Esophagus squamous epithelium (tissue), 5 donors: Measurements from ENCODE around the gene GTF3A. TPM values are rescaled to one million over a fixed set of nuclear protein-coding genes. Genes with fewer than 3 reads are reported as not detected.

Experiments used
- DNase-seq: peaks from one replicate; lab custom pipeline; 2025; lab: John Stamatoyannopoulos, UW
- H3K27ac ChIP-seq, 4 donors: fragments of 200-600 bp; sonication (generic); one replicate each; pipeline ENCODE4 v1.5.1; 2016 to 2019; ENCODE audit warnings: mild to moderate bottlenecking in 1 of 4
- H3K27me3 ChIP-seq, 4 donors: fragments of 200-600 bp; sonication (generic); 1 replicate in 3 of 4; 2 replicates in 1 of 4; pipeline versions ENCODE4 v1.5.1 to v1.6.0; 2017 to 2021; ENCODE audit warnings: antibody characterized with exemption in 1 of 4
- H3K36me3 ChIP-seq, 3 donors: fragments of 200-600 bp; sonication (generic); one replicate each; pipeline ENCODE4 v1.5.1; 2016 to 2019
- H3K4me1 ChIP-seq, 3 donors: fragments of 200-600 bp; sonication (generic); one replicate each; pipeline ENCODE4 v1.5.1; 2017 to 2019
- H3K4me3 ChIP-seq, 4 donors: fragments of 200-600 bp; sonication (generic); 1 replicate in 3 of 4; 2 replicates in 1 of 4; pipeline ENCODE4 v1.5.1; 2016 to 2019; ENCODE audit warnings: mild to moderate bottlenecking in 2 of 4, moderate library complexity in 1 of 4
- H3K9me3 ChIP-seq, 3 donors: fragments of 200-600 bp; sonication (generic); one replicate each; pipeline ENCODE4 v1.5.1; 2016 to 2019
- CTCF ChIP-seq, 6 experiments: fragments of 450-650 bp in 4 of 6; fragments of 200-600 bp in 2 of 6; sonication (generic) in 2 of 6; IDR thresholded peaks; one replicate each; pipeline ENCODE4 v1.5.1; 2016 to 2019; ENCODE audit warnings: antibody characterized with exemption in 6 of 6, mild to moderate bottlenecking in 4 of 6, moderate library complexity in 4 of 6
- POLR2A ChIP-seq, 4 donors: fragments of 450-650 bp; IDR thresholded peaks; one replicate each; pipeline ENCODE4 v1.6.1; 2017; ENCODE audit warnings: antibody characterized with exemption in 4 of 4, mild to moderate bottlenecking in 4 of 4, moderate library complexity in 3 of 4
- WGBS, 2 donors: methylation state at CpG; one replicate each; pipeline ENCODE4 v1.1.5; 2018; 5-methylcytosine and 5-hydroxymethylcytosine counted together
- intact Hi-C: fragments of 100-400 bp; cut with DNase I; formaldehyde crosslinking; loops from one replicate; pipeline ENCODE4 v1.15.0; 2022
- total RNA-seq, 4 donors: library from RNA; depleted of rRNA; stranded (reverse); fragments of >200 nt; gene quantifications; one replicate each; pipeline ENCODE4 v1.1.0, GENCODE V29; 2016
- donor health status: DM: yes; HTN: yes; CAD: no.

GTF3A gene
- total RNA-seq = 100 to 1,000 TPM in 1 of 4 donors, 10 to 100 TPM in 3; 76.4 to 113 (median 86.5) TPM

GRCh38 chr13:27424246-27425157, at the start of gene GTF3A:
GTF3A (plus strand) TSS chr13:27424619.
- peak in 3 of 4 donors; percentile 72 to 94 (median 83) for TF ChIP-seq POLR2A (IDR thresholded peaks at IDR 0.05)
- TF ChIP-seq CTCF (IDR thresholded peaks at IDR 0.05) = peak in 2 of 6 experiments; percentile 14 to 33
- WGBS, 2 donors = 0 to 1% methylated on average over 6 to 30 of the region's 85 CpGs
- peaks cover 24 to 54% (median 29%) of the 10 kb centered on the region in 3 donors for H3K4me1 ChIP-seq
- peak within 1 kb of the TSS; percentile 52 to 78 (median 76) for H3K4me3 ChIP-seq
- no peaks in the 10 kb centered on the region for H3K27me3 ChIP-seq
- peak within 1 kb of the TSS; percentile 90 to 95 (median 92) for H3K27ac ChIP-seq
- H3K36me3 ChIP-seq = peaks cover 0 to 23% (median 10%) of the 10 kb centered on the region in 3 donors
- no peak for DNase-seq
- intact Hi-C loops = no loop called here
- H3K9me3 ChIP-seq = no peaks in the 10 kb centered on the region

GRCh38 chr13:27374650-27375049, 49.8 kb upstream of the GTF3A start:
- no peak overlapping the region for H3K4me3 ChIP-seq
- intact Hi-C loops = loop anchor here (5.0 kb wide), 1 partner anchor 453 kb away; no protein-coding TSS in a partner anchor
- H3K27ac ChIP-seq = no peak overlapping the region
- DNase-seq = no peak
- WGBS, 2 donors = 0% methylated on average over 7 of the region's 7 CpGs
- peaks cover 0 to 55% (median 1%) of the 10 kb centered on the region in 4 donors for H3K27me3 ChIP-seq
- no peaks in the 10 kb centered on the region for H3K36me3 ChIP-seq
- no peaks in the 10 kb centered on the region for H3K4me1 ChIP-seq
- TF ChIP-seq POLR2A (IDR thresholded peaks at IDR 0.05) (no peak), CTCF (IDR thresholded peaks at IDR 0.05) (peak; percentile 61 to 78 (median 73))
- H3K9me3 ChIP-seq = no peaks in the 10 kb centered on the region

GRCh38 chr13:27375686-27376326, 48.6 kb upstream of the GTF3A start:
- 58 to 65% methylated on average over 13 to 15 of the region's 15 CpGs for WGBS, 2 donors
- DNase-seq = no peak
- TF ChIP-seq POLR2A (IDR thresholded peaks at IDR 0.05) = no peak
- peak in 5 of 6 experiments; percentile 47 to 70 (median 66) for TF ChIP-seq CTCF (IDR thresholded peaks at IDR 0.05)
- Histone ChIP-seq H3K4me3 (no peak overlapping the region), H3K36me3 (no peaks in the 10 kb centered on the region), H3K27me3 (peaks cover 0 to 50% (median 1%) of the 10 kb centered on the region in 4 donors), H3K4me1 (no peaks in the 10 kb centered on the region), H3K27ac (no peak overlapping the region), H3K9me3 (no peaks in the 10 kb centered on the region)
- intact Hi-C loops = loop anchor here (5.0 kb wide), 1 partner anchor 451 kb away; no protein-coding TSS in a partner anchor

- Histone ChIP-seq H3K4me1 (no peaks in the 10 kb centered on the region), H3K9me3 (no peaks in the 10 kb centered on the region), H3K27me3 (peaks cover 0 to 43% (median 0%) of the 10 kb centered on the region in 4 donors), H3K36me3 (no peaks in the 10 kb centered on the region), H3K27ac (no peak overlapping the region), H3K4me3 (no peak overlapping the region)
- intact Hi-C loops = loop anchor here (5.0 kb wide), 1 partner anchor 448 kb away; no protein-coding TSS in a partner anchor
- TF ChIP-seq CTCF (IDR thresholded peaks at IDR 0.05) (no peak), POLR2A (IDR thresholded peaks at IDR 0.05) (no peak)
- WGBS, 2 donors = 73 to 80% methylated on average over 4 of the region's 4 CpGs
- DNase-seq = no peak
These were observed 45.3 kb upstream of the GTF3A start for GRCh38 chr13:27379126-27379525.
